ENCODE results near the gene VWF.
"Not testable (repeated sequence)": the region's sequence is repeated elsewhere in the genome, so short reads cannot be mapped to it uniquely, and the experiment has no call there.

Gene VWF

DNA sequence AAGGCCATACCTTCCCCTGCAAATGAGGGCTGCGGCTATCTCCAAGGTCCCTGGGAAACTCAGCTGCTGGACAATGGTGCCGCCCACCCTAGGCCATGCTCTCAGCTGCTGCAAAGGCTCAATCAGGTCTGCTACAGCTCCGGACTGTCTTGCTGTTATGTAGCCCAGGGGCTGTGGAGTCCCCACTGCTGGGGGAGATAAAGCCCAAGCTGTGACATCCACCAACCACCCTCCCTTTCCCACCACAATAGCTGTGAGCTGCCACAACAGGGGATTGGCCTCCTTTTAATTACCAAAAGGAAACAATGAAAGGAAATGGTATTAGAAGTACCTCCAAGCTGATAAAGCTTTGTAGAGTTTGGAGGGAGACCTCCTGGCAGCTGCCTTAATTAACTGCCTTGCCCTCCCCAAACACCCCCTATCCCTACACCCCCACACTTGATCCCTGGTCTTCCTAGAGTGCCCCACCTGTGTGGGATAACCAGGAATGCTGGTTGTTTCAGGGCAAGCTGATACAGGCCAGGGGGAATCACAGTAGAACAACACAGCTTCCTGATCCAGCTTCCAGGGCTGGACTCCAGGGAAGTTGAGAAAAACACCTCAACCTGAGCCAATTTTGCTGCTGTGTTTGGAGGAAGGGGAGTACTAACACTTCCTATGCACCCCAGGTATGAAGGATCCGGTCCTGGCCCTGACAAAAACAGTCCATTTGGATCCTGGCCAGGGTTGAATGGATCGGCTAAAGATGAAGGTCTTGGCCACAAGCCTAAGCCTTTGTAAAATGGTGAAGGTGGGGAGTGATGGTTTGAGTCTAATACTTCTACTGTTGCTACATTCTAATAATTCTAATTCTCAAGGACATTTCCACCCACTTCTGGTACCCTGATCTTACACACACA, at the start of gene VWF:
VWF (minus strand) TSS at position 260 of the 899 bp plus-strand sequence. CDS start 1,474 bp downstream, outside the sequence.
- no peak for DNase-seq (ENCODE audit: low read depth in 2 of 2)

- no peak for DNase-seq (ENCODE audit: low read depth in 2 of 2)
Measured at GRCh38 chr12:6172862-6173261, 48.4 kb upstream of the VWF start.

GRCh38 chr12:6172086-6172485, 47.6 kb upstream of the VWF start:
- DNase-seq (ENCODE audit: low read depth in 2 of 2): no peak

DNA sequence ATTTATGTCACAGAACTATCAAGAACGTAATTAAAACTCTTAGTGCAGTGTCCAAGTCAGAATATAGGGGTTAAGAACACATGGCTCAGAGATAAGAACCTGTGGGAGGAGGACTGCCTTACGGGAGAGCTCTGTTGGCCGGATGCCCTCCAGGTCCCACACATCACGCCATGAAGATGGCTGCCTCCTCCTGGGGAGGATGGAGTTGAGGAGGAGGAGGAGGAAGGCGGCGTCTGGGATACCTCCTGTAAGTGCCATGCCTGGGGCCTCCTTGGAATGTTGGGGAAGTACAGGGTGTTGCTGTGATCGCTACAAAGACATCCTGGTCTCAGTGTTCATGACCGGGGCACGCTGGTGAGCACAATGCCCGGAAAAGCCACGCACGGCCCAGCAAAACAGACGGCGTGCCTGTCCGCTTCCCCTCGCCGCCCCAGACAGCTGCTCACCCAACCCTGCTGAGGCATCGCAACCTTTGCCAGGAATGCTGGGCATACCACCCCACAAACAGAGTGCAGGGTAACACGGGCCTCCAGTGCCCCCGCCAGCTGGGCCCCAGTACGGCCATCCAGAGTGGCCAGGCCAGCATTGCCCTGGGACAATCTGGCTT, 47.0 kb upstream of the VWF start:
- DNase-seq (ENCODE audit: low read depth in 2 of 2): no peak

DNA sequence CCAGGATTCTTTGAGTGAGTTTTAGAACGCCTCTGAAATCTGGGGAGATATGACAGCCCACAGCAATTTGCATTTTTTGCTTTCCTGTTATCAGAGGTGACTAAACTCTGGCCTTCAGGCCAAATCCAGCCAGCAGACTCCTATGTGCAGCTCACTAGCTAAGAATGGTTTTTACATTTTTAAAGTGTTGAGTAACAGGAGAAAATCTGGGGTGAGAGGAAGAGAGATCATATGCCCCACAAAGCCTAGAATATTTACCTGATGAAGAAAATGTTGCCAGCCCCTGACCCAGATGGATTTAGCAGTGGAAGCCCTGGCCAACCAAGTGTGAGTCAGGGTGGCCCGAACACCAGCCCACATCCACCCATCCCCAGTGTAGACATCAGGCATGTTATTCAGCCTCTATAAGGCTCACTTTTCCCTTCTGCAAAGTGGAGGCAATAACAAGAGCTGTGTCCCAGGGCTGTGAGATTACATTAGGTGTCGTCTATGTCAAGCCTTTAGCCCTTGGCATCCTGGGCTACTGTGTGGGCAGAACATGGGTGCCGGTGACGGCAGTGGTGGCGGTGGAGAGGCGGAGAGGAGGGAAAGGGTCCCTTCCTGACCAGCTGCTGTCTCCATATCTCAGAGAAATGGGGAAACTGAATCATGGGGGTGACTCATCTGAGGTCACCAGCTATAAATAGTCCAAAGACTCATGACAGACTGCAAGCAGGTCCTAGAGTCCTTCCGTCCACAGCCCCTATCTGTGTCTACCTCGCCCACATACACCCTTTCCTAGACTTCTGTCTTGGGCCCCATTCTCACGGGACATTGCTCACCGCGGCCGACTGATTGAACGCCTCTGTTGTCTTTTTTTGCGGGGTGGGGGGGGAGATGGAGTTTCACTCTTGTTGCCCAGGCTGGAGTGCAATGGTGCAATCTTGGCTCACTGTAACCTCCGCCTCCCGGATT, 43.1 kb upstream of the VWF start:
- peak; percentile 51 to 59 for DNase-seq (ENCODE audit: low read depth in 2 of 2)

GRCh38 chr12:6166808-6167207, 42.3 kb upstream of the VWF start:
- no peak for DNase-seq (ENCODE audit: low read depth in 2 of 2)

- DNase-seq (ENCODE audit: low read depth in 2 of 2): no peak
Measured at GRCh38 chr12:6165395-6165794, 40.9 kb upstream of the VWF start.

DNA sequence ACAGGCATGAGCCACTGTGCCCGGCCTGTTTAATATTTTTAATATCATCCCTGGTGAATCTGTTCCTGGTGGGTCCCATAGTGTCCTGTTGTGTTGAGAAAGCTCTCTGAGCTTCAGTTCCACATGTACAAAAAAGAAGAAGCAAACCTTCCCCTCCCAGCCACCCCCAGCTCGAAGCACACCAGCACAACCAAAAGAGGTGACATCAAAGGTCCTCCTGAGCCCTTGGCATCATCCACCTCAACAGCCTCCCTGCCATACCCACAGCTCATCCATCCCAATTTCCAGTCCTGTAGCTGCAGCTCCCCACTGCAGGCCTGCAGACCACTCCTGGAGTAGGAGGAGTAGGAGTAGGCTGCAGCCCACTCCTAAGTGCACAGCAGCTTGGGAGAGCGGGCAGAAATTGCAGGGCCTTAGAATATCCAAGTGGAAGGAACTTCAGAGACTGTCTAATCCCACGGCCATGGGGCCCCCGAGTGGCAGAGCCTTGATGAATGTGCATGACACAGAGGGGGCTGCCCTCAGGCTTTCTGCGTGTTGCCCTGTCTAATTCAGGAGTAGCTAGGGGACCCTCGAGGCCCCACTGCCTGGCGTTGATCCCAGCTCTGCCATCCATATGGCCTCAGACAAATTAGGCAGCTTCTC, 39.1 kb upstream of the VWF start:
- DNase-seq (ENCODE audit: low read depth in 2 of 2): no peak

DNA sequence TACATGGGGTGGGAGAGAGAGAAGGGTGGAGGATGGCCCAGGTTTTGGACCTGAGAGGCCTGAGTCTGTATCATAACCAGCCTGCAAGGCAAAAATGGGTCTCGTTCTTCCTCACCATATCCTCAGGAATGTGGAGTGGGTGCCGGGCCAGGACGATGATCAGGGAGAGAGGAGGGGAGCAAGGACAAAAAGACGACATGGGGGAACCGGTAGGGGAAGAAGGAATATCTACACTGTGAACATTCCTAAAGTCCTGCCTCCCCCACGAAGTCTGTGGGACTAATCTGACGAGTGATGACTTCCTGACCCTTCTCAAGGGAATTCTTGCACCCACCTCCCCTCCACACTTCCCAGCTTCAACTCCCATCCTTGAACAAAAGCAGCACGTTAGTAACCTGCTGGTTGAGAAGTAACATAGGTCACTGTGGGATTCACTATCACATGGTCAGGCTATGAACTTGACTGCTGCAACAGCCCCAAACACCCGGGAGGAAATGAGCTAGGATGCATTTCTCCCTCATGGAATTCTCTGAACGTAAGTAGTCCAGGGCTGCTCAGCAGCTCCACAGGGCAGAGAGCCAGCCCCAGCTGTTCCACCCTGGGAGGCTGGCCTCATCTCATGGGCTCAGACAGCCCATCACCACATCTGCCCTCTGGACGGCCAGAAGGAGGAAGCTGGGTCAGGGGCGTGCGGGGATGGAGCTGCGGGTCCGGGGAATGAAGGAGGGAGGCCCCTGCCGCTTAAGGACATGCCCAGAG, 36.8 kb upstream of the VWF start:
- DNase-seq (ENCODE audit: low read depth in 2 of 2): no peak

DNA sequence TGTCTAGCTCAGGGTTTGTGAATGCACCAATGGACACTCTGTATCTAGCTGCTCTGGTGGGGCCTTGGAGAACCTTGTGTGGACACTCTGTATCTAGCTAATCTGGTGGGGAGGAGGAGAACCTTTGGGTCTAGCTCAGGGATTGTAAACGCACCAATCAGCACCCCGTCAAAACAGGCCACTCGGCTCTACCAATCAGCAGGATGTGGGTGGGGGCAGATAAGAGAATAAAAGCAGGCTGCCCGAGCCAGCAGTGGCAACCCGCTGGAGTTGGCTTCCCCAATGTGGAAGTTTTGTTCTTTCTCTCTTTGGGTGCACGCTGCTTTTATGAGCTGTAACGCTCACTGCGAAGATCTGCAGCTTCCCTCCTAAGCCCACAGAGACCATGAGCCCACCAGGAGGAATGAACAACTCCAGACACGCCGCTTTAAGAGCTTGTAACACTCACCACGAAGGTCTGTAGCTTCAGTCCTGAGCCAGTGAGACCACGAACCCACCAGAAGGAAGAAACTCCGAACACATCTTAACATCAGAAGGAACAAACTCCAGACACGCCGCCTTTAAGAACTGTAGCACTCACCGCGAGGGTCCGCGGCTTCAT, 35.7 kb upstream of the VWF start:
- DNase-seq (ENCODE audit: low read depth in 2 of 2): not testable (repeated sequence)

DNA sequence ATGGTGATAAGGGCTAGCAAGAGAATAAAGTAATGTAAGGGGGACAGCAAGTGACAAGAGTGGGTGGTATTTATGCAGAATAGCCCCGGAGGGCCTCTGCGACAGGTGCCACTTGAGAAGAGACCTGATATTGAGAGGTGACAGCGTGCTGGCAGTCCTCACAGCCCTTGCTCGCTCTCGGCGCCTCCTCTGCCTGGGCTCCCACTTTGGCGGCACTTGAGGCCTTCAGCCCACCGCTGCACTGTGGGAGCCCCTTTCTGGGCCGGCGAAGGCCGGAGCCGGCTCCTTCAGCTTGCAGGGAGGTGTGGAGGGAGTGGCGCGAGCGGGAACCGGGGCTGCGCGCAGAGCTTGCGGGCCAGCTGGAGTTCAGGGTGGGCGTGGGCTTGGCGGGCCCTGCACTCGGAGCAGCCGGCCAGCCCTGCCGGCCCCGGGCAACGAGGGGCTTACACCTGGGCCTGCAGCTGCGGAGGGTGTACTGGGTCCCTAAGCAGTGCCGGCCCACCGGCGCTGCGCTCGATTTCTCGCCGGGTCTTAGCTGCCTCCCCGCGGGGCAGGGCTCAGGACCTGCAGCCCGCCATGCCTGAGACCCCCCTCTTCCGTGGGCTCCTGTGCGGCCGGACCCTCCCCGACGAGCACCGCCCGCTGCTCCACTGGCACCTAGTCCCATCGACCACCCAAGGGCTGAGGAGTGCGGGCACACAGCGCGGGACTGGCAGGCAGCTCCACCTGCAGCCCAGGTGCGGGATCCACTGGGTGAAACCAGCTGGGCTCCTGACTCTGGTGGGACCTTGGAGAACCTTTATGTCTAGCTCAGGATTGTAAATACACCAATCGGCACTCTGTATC, 34.9 kb upstream of the VWF start:
- not testable (repeated sequence) for DNase-seq (ENCODE audit: low read depth in 2 of 2)

- DNase-seq (ENCODE audit: low read depth in 2 of 2): no peak
Measured at GRCh38 chr12:6158749-6159148, 34.3 kb upstream of the VWF start.

DNA sequence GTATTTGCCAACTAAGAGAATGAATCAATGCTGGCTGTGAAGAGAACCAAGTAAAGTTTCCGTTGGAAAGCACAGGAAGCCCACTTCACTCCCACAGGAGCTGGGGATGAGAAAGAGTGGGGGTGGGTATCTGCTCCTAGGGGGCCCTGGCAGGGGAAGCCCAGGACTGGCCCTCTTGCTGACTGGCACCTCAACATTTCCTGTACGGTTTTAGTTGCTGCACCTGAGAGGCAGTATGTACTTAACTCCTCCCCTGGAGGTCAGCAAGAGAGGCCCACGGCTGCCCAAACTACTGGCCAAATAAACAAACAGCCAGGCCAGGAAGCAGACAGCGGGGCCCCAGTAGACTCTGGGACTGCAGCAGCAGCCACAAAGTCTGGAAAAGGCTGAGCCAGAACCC, 33.8 kb upstream of the VWF start:
- DNase-seq (ENCODE audit: low read depth in 2 of 2): no peak

DNA sequence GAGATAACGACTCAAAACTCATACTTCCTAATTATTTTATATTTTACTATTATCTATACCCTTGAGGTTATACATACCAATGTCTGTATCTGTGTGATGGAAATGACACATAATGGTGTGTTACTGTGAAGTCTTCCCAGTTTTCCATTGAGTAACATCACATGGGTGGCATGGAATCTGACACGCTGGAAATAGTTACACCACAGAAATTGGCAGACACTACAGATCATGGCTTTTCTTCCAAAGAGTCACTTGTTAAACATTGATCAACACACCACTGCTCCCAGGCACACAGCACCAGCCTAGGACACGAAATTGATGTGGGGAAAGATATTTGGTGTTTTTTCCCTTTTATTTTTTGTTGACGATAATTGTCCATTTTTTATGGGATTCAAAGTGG, 33.0 kb upstream of the VWF start:
- DNase-seq (ENCODE audit: low read depth in 2 of 2): no peak

GRCh38 chr12:6154730-6155459, 30.4 kb upstream of the VWF start:
- DNase-seq (ENCODE audit: low read depth in 2 of 2): no peak

- not testable (repeated sequence) for DNase-seq (ENCODE audit: low read depth in 2 of 2)
Measured at GRCh38 chr12:6148722-6149121, 24.3 kb upstream of the VWF start.

GRCh38 chr12:6148061-6148460, 23.6 kb upstream of the VWF start:
- no peak for DNase-seq (ENCODE audit: low read depth in 2 of 2)

DNA sequence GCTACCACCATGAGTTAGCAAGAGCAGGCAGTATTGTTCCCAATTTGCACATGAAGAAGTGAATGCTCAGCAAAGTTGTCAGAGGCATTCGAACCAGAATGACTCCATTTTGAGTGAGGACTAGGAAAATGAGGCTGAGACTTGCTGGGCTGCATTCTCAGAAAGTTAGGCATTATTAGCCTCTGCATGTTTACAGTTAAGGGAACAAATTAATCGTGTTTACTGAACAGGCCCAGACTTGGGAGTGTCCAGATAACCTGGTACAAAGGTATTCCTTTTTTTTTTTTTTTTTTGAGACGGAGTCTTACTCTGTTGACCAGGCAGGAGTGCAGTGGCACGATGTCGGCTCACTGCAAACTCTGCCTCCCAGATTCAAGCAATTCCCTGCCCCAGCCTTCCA, 22.5 kb upstream of the VWF start:
- no peak for DNase-seq (ENCODE audit: low read depth in 2 of 2)

GRCh38 chr12:6146509-6146908, 22.0 kb upstream of the VWF start:
- no peak for DNase-seq (ENCODE audit: low read depth in 2 of 2)

All from activated CD8-positive, alpha-beta memory T cell treated with anti-CD3 and anti-CD28 coated beads for 4 hours (primary cell).